KG1 (cell line): Measurements from ENCODE around the gene TPPP.

Experiments
- DNase-seq: peaks from one replicate; lab custom pipeline; 2025; lab: John Stamatoyannopoulos, UW

Gene TPPP

DNA sequence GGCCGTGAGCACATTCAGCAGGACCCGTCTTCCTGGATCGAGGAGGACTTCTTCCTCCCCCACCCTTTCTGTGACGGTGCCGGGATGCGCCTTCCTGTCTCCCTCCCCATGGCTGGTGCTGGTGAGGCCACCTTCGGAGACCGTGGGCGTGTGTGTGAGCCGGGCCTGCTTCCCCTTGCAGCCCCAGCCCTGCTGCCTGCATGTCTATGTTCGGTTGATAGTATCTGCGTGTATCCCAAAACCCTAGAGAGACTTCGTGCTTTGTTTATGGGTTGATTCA, 68.3 kb downstream of the TPPP start:
- no peak for DNase-seq

GRCh38 chr5:624118-624950, 68.8 kb downstream of the TPPP start:
- no peak for DNase-seq

GRCh38 chr5:623531-623930, 69.6 kb downstream of the TPPP start:
- DNase-seq = no peak

DNA sequence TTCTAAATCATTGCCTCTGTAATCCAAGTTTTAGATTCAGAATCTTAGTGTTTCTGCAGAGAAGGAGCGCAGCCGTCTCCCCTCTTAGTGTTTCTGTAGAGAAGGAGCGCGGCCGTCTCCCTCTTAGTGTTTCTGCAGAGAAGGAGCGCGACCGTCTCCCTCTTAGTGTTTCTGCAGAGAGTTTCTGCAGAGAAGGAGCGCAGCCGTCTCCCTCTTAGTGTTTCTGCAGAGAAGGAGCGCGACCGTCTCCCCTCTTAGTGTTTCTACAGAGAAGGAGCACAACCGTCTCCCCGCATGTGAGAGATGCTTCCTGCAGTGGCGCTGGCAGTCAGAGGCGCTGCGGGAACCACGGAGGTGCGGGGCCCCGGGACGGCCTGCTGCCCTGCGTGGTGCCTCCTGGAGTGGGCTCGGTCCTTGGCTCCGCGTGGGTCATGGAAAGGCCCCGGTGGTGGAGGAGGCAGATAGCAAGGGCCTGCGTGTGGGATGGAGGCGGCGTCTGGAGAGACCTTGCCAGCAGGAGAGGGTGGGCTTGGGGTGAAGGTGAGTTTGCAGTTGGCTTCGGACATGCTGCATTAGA, 70.1 kb downstream of the TPPP start:
- no peak for DNase-seq

- DNase-seq = no peak
Observed at GRCh38 chr5:622359-622758, 70.8 kb downstream of the TPPP start.

DNA sequence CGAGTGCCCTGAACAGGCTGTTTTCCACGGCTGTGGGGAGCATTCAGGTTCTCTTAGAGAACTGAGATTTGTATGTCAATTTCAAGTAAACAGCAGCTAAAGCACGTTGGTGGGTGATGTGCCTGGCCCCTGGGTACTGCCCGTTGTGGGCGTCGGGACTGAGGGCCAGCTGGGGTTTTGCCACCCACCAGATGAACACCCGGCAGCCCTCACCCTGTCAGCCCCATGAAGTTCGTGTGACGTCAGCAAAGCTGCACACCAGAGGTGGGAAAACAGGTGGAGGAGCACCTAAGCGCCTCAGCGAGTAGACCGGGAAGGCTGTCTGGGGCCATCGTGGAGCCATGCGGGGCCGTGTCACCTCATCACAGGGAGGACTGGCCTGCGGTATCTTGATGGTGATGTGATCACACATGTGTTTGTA, 71.8 kb downstream of the TPPP start:
- no peak for DNase-seq

- no peak for DNase-seq
Observed at GRCh38 chr5:620586-621180, 72.5 kb downstream of the TPPP start.

DNA sequence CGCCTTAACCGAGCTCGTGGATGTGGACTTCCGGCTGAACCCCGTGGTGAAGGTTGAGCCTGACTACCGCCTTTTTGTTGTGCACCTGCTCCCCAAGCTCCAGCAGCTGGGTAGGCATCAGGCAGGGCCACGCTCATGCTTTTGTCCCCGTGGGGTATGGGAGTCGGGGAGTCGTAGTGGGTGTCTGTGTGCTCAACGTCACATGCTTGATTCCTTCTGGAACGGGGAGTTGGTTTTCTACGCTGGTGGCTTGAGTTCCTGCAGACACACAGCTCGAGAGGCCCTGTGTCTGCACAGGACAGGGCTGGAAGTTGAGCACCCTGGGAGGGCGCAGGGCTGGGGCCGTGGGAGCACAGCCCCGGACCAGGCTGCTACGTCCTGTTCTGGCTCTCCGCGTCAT, 73.0 kb downstream of the TPPP start:
- DNase-seq = no peak

- DNase-seq = no peak
Observed at GRCh38 chr5:619444-619843, 73.7 kb downstream of the TPPP start.

DNA sequence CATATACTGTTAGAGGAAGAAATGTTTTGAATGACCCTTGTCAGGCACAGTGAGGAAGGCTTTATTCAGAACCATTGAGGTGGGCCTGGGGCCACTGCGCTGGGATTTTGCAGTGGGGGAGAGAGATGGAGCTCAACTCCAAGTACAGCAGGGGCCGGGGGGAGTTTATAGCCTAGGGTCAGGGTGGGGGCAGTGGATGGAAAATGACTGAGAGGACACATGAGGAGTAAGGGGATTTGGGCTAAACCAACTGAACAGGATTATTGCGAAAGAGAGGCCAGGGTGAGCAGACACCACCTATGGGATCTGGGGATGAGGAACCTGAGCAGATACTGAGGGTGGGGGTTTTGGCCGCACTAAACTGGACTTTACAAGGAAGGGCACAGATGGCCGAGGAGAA, 74.7 kb downstream of the TPPP start:
- no peak for DNase-seq

GRCh38 chr5:617896-618295, 75.3 kb downstream of the TPPP start:
- DNase-seq = no peak

DNA sequence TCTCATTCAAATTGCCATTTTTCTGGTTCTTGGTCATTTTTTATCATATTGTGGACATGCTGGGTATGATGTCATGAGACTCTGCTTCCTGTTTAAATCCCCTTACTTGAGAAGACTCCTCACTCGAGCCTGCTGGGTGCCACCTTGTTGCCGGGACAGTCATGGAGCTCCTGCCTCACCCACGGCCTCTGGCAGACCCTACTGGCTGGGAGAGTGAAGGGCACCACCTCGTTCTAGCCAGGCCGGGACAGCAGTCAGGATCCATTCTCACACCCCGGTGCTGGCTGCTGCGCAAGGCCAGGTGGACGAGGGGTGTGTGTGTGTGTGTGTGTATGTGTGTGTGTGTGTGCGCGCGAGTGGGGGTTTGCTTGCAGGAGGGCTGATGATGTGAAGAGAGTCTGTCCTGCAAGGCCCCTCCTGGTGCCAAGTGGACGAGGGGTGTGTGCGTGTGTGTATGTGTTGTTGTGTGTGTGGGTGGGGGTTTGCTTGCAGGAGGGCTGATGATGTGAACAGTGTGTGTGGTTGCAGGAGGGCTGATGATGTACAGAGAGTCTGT, 76.6 kb downstream of the TPPP start:
- DNase-seq = no peak

- no peak for DNase-seq
Observed at GRCh38 chr5:612498-613424, 80.4 kb downstream of the TPPP start.

GRCh38 chr5:611731-612486, 81.2 kb downstream of the TPPP start, which contains the start of gene CEP72:
Gene CEP72 (plus strand): TSS chr5:612340. CDS start chr5:612362, 22 bp downstream.
- peak; percentile 60 for DNase-seq

GRCh38 chr5:610744-611730, 82.1 kb downstream of the TPPP start:
- no peak for DNase-seq

GRCh38 chr5:610011-610743, 83.0 kb downstream of the TPPP start:
- no peak for DNase-seq
